Measurements from ENCODE around the gene MAGEA2.
"Not testable (repeated sequence)": the region's sequence is repeated elsewhere in the genome, so short reads cannot be mapped to it uniquely, and the experiment has no call there.

- not testable (repeated sequence) for TF ChIP-seq CTCF (IDR thresholded peaks at IDR 0.05); POLR2A (IDR thresholded peaks at IDR 0.05; ENCODE audit: low read depth); EP300 (IDR thresholded peaks at IDR 0.05)
Observed at GRCh38 chrX:152769549-152770289, 16.1 kb upstream of the MAGEA2 start, which contains the start of gene MAGEA6.

Data from esophagus muscularis mucosa (tissue), 4 donors.